GM21529 (cell line): ENCODE measurements around the gene NR2E1.

Experiments
- ATAC-seq: cut with Tn5 transposase; IDR thresholded peaks from one replicate; pipeline ENCODE4 v1.9.1; 2021; ENCODE audit not compliant: unreplicated experiment

The NR2E1 gene

DNA sequence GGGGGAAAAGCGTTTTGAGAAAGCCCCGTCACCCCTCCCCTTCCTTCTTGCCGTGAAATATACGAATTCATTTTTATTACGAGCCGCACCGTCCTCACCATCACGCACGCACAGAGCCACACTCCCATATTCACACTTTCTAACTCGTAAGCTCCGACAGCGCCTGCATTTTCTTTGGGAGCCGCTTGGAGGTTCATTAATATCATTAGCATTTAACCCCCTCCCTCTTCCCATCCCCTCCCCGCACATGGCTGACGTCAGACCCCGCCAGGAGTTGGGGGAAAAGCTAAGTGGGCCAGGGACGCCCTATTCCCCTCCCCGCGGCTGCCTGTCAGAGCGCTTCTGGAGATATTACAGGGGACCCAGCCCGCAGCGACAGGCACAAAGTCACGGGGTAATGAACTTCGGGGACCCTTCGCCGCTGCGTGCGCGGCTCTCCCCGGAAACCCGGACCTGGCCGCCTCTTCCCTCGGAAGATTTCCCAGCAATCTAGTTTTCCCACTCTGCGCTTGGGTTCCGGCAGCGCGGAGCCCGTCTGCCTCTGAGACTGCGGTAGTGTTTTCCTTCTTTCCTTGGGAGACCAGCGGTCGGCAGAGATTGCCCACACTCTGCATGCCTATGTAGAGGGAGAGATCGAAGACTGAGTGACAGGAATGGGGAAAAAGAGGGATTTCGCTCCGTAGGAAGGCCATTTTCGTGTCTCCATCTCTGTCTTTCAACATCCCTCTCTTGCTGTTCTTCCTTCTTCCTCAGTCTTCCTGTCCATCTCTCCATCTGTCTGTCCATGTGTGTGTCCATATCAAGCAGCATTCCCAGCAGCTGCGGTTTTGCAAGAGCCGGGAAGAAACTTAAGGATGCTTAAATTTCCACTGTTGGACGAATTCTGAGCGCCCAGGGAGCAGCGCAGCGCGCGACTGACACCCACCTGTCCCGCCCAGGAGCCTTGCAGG lies at the start of gene NR2E1:
Gene NR2E1 (plus strand): TSS at position 309 of the 950 bp plus-strand sequence. CDS start 744 bp downstream, outside the sequence.
- no peak for ATAC-seq

DNA sequence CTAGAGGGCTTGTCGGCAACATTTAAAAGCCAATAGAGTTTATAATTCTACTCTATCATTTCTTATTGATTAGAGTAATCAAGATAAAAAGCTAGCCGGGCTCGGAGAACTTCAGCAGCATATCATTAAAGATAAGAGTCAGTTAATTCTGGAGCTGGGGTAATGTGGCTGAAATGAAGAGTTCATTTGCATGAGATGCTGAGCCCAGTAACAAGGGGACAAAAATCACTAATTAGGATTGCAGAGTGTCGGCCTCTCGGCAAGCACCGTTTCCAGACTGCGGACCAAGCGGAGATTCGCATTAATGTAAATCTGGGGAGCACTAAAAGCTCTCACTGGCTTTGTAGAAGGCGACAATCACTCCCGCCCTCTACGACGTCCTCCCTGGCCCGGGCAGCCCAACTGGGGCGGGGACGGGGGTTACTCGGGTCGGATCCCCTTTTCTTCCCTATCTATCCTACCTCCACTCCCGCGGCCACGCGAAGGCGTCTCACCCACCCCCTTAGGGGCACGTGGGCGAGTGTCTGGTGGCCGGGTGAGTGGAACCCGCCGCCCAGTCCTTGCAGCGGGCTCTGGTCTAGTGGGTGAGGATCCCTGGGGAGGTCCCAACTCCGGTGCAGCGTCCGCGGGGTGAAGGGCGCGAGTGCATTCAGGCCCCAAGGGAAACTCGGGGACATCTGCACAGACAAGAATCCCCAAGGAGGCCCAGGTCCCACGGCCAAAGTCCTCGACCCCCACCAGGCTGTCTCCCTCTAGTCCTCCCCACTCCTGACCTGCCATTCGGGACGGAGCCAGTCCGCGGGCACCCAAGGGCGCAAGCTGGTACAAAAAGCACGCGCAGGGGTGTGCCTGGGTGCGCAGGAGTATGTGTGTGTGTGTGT lies 49.0 kb upstream of the NR2E1 start:
- ATAC-seq = no peak

DNA sequence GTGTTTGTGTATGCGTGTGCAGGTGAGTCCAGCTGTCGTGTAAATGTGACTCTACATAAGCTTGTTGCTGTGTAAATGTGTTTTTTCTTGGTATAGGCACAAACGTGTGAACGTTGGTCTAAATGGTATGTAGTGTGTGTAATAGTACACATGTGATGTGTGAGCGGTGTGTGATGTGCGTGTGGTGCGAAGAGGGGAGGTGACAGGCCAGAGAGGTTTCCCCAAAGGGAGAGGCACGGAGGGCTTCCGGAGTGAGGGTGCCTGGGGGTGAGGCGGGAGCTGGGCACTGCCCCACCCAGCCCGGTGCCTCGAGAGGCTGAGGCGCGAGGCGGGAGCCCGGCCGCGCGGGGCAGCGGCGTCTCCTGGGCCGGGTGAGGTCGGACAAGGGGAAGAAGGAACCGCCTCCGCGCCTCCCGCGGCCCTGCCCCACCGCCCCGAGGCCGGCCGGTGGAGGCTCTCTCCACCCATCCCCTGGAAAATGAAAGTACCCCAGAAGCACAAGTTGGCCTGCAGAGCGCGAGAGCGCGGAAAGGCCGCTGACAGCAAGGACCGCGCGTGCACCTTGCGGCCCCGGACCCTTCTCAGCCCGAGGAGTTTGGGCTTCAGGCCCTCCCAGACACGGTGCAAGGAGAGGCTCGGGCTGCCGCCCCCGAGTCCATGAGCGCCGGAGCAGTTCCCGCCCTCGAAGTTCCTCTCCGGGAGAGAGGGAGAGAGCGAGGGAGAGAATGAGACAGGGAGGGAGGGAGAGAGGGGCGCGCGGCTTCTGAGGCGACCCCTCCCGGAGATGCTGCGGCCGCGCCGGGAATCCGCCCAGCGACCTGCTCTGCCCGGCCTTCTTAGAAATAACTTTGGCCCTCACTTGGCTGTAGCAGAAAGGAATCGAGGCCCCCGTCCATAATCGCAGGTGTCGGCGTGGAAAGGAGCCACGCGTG lies 48.1 kb upstream of the NR2E1 start:
- peak; percentile 65 for ATAC-seq

DNA sequence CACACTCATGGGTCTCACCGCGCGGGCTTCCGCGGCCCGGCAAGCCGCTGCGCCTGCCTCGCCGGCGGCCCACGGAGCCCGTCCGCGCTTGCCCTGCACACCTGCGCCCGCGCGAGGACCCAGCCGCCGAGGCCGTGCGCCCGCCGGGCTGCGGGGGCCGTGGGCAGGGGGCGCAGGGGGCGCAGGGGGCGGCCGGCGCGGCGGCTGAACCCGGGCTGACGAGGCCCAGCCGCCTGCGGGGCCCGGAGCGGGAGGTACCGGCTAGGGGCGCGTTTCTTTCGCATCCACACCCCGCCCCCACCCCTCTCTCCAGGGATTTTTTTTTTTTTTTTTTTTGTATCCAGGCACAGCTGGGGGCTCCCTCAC lies 47.5 kb upstream of the NR2E1 start:
- no peak for ATAC-seq

DNA sequence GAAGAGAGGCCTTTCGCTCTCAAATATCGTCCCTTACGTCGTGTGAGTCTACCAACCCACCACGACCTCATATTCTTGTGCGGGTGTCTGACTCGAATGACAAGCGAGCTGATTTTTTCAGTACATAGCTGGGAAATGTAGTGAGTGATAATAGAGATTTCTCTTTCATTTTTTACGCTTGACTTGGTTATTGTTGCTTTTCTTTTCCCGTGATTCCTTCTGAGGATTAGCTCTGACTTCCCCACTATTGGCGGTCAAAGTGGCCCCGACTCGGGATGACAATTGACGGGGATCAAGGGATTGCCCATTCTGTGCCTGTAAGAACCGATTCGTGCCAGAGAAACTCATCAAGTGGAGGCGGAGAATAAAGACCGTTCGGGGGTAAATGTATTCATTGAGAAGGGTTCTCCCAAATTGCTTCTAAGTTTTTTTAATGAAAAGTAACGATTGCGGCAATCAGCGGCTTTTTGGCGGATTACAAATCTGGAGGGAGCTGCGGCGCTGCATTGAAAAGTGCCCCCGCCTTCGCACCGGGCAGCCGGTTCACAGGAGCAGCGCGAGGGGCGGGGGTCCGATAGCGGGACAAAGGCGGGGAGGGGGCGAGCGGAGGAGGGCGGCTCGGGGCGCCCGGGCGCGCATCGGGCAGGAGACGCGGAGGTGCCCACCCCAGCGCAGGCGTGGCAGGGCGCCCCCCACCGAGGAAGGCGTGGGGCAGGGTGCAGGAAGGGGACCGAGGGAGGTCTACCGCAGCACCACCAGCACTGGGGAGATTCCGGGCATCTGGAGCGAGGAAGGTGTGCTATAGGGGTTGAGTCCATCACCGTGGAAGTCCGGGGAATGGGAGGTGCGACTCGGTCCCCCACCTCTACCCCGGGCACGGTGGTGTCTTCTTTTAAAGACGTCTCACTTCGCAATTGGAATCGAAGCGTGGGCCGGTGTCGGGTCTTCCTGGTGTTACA lies 46.7 kb upstream of the NR2E1 start:
- ATAC-seq = no peak

DNA sequence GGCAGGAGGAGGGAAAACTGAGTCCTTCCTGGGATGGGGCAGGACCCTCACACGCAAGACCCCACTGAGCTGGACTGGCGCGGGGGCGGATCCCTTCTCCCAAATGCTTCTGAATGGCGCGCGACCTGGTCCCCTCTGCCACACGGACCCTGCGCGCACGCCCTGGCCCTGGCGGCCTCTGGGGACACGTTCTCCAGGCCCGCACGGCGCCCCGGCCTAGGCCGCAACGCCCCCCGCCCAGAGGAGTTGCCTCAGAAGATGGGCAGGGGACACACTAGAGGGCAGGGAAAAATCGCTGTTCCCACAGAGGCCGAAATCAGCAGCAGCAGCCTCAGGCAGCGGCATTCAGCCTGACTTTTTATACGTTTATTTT lies 46.1 kb upstream of the NR2E1 start:
- no peak for ATAC-seq

DNA sequence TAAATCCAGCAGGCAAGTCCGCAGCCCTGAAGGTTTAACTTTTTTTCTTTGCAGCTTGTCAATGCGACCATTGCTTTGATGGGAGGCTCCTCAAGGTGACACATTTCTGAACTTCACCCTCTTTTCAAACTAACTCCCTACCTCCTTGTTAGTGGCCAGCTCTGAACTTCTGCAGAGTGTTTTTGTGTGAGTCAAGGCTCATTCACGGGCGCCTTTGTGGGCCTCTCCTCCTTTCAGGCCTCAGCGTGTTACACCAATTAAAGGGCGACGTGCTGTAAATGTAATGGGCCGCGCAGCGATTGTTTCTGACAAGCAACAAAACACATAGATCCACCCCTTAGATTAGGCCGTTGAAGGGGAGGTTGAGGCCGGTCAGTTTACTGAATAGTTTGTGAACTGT lies 45.5 kb upstream of the NR2E1 start:
- ATAC-seq = no peak

DNA sequence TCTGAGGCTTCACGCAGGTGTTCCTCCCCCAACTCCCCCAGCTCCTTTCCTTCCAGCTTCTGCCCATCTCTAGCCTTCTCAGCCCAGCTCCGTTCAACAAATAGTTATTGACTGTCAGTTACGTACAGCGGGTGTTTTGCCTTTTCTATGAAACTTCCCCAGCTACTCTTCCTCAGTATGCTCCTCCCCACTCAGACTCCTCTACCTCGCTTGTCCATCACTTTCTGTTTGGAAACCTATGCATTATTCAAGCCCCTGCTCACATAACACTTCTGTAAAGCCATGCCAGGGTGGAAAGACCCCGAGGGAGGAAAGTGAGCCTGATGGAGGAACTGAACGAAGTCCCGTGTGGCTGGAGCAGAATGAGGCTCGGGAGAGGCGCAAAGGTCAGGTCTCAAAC lies 44.2 kb upstream of the NR2E1 start:
- no peak for ATAC-seq

DNA sequence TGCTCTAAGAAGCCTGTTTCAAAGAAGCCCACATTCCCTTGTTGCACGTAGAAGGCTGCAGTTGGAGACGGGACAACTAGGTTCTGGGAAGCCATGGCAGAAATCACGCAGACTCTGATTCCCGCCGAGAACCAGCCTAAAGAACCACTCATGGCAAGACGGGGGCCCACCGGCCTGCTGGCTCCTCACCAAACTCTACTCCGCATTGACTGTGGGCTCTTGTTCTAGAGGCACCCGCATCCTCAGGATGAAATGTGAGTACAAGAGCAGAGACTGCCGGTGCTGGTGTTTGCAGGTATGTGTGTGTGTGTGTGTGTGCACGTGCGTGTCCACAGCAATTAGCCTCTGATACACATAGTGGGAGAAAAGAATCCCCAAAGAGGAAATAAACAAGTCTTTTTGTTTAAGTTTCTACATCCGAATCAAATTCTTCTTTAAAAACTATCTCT lies 42.3 kb upstream of the NR2E1 start:
- ATAC-seq = no peak

DNA sequence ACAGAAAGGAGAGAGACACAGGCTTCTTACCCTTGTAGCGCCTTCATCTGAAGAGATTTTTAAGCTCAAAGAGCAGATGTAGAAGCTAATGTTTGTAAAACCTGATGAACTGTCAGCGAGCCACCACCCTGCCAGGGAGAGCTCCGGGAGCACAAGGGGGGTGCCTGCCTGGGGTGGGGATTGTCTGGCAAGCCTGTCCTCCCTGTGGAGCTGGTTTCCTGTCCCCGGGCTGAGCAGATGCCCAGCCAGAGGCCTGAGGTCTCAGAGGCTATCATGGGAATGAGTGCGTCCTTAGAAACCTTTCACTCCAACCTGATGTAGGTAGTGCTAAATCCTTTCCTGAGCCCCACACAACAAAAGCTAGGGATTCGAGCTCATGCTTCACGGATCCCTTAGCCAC lies 41.9 kb upstream of the NR2E1 start:
- no peak for ATAC-seq

DNA sequence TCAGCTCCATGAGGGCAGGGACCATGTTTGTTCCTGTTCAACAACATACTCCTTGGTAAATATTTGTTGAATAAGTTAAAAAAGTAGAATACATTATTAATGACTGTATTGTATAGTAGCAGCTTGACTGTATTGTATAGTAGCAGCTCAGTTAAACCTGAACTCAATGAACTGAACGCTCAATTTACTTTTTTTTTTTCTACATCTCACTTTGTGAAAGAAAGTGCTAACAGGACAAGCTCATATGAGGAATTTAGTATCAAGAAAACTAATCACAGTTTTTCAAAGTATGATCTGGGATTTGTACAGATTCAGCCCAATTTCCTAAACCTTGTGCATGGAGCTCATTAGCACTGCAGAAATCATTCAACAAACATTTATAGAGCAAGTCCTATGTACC lies 38.8 kb upstream of the NR2E1 start:
- ATAC-seq = no peak

DNA sequence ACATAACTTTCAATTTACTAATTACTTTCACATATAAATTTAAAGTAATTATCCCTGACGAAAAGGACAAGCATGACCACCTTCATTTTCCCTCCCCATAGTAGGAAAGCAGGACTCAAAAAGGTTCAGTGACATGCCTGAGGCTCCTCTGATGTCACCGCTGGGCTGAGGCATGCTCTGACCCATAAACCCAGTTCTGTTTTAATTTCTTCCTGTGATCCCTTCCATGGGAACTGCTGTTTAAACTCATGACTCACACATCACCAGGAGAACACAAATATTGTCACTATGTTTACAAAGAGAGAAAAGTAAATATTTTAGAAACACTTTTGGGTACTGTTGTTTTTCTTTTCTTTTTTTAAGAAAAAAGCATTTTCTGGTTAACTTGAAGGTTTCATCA lies 38.0 kb upstream of the NR2E1 start:
- ATAC-seq = no peak

DNA sequence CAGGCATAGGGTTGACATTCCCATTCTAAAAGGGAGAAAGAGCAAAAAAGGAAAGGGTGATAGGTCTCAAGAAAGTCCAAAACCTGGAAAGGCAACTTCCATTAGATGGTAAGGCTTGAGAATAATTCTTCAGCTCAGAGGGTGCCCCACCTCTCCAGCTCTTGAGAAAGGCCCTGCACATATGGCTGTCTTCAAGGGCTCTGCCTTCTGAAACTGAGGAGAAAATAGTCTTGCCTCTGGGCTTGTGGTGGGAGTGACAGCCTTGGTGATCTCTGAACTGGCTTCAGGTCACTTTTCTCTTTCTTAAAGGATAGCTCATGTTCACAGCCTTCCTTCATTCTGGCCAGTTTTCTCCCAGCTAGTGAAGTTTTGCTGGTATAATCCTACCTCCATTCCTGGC lies 35.6 kb upstream of the NR2E1 start:
- ATAC-seq = no peak

DNA sequence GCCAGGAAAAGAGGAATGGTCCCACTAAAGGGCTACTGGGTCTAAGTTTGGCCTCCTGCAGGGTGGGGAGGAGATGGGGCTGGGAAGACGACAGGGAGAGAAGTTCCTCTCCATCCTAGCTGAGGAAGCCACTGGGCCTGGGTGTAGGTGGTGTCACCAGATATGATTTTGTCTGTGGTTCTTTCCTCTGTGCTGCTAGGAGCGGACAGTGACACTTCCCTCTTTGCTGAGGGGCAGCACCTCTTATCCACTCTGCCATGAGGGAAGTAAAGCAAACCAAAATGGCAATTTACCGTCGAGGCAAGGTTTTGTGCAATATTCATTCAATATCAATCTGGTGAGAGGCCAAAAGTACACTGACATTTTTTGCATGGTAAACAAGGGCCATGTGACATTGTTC lies 33.0 kb upstream of the NR2E1 start:
- no peak for ATAC-seq

DNA sequence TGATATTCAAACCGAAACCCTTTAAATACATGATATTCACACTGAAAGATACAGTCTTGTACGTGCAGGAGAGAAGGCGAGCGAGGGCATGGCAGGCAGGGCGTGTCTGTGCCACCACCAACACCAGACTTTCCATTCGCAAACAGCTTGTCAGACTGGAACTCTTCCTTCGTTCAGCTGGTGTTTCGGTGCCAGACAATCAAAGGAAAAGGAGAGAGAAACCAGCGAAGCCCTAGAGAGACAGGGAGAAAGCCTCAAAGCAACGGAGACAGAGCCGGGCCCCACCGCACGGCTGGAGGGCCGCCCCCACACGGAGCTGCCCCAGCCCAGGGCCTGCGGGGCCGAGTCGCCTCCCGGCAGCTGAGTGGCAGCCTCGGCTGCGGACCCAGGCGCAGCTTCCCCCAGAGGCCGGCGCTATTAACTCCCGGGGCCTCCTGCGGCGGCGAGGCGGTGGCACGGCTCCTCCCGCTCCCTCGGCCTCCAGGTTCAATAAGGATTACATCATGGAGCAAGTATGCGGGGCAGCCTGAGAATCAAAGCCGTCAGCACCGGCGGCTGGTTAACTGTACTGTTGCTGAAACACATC lies 32.1 kb upstream of the NR2E1 start:
- ATAC-seq = no peak

DNA sequence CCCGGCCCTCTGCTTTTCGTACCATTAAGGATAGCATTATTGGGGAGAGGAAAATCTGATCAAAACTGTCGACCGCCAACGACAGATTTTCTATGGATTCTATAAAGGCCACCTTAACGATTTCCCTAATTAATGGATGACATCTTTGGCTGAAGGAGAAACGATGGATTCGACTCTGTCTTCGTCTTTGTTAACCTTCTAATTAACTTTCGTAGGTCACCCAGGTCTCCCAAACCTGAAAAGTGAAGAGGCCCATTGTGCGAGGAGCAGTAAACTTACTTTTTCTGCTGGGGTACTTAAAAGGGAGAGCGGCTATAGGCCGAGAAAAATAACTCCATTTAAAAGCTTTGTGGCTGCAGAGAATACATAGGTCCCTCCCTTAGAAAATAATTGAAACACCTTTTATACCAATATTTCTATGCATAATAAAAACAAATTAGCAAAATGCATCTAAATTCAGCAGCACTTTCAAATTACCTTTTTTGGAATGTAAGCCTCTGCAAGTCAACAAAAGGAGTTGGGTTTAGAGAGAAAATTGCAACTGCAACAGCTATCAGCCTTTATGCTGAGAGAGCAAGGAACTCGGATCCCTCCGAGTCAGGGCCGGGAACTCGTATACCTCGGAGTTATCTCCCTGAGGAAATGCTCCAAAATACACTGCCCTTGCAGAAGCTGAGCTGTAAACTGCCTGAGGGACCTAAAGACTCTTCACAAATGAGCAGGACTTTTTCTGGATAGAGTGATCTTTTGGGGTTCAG lies 31.4 kb upstream of the NR2E1 start:
- no peak for ATAC-seq

DNA sequence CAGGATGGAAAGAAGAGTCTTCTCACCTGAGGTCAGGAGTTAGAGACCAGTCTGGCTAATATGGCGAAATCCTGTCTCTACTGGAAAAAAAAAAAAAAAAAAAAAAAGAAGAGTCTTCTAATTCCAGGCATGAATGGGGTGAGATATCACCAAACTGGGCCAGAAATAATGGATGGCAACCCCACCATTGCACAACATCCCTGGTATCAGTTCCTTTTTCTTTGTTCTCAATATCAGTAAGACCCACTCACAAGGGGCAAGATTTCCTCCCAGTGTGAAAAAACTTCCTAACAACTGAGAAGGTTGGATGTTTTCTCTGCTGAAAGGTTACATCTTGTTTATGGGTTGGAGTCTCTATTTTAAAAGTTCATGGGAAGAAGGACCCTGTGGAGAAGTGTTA lies 23.6 kb upstream of the NR2E1 start:
- ATAC-seq = no peak

DNA sequence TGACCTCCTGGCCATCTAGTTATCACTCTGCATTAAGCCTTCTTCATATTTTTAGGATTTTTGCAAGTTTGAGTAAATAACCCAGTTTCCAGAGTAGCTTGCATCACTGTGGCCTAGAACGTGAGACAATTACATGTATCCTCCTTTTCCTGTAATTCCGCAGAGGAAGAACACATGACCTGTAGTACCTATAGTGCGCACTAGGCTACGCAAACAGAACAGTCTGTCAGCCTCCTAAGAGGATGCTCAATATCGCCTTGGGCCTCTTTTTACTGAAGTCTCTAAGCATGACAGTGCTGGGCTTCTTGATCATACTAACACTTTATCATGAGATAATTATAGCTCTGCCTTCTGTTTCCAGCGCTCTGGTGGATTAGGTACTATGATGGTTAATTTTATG lies 20.2 kb upstream of the NR2E1 start:
- ATAC-seq = no peak

DNA sequence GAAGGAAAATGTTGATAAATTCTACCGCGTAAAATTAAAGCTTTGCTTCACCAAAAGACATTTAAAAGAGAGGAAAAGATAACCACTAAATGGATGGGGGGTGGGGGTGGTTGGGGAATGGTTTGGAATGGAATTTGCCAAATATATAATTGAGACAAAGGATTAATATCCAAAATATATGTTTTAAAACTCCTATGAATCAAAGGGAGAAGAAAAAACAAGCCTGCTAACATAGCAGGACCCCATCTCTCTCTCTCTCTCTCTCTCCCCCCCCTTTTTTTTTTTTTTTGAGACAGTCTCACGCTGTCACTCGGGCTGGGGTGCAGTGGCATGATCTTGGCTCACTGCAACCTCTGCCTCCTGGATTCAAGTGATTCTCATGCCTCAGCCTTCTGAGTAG lies 13.4 kb upstream of the NR2E1 start:
- no peak for ATAC-seq
